GM19023 (cell line): ENCODE data around the gene CTDSPL2.
"Not testable (repeated sequence)": the region's sequence is repeated elsewhere in the genome, so short reads cannot be mapped to it uniquely, and the experiment has no call there.

Experiments used
- ATAC-seq: cut with Tn5 transposase; IDR thresholded peaks from one replicate; pipeline ENCODE4 v1.9.1; 2021; ENCODE audit warnings: mild to moderate bottlenecking, moderate library complexity; ENCODE audit not compliant: unreplicated experiment

Gene CTDSPL2

GRCh38 chr15:44536962-44537734, 109.7 kb downstream of the CTDSPL2 start, which contains the start of gene EIF3J:
Gene EIF3J (plus strand): TSS chr15:44537147. CDS start chr15:44537195, 48 bp downstream.
- peak; percentile 89 for ATAC-seq

- no peak for ATAC-seq
Observed at GRCh38 chr15:44537735-44538240, 110.4 kb downstream of the CTDSPL2 start.

- no peak for ATAC-seq
Observed at GRCh38 chr15:44541282-44541958, 114.0 kb downstream of the CTDSPL2 start.

- ATAC-seq, result no peak
Observed at GRCh38 chr15:44542596-44542995, 115.2 kb downstream of the CTDSPL2 start.

- not testable (repeated sequence) for ATAC-seq
Observed at GRCh38 chr15:44544745-44545144, 117.3 kb downstream of the CTDSPL2 start.

GRCh38 chr15:44545913-44546802, 118.7 kb downstream of the CTDSPL2 start:
- no peak for ATAC-seq

GRCh38 chr15:44549152-44549551, 121.7 kb downstream of the CTDSPL2 start:
- ATAC-seq, result not testable (repeated sequence)

- ATAC-seq, result no peak
Observed at GRCh38 chr15:44550256-44550655, 122.8 kb downstream of the CTDSPL2 start.

- ATAC-seq, result no peak
Observed at GRCh38 chr15:44550734-44551133, 123.3 kb downstream of the CTDSPL2 start.

GRCh38 chr15:44554934-44555723, 127.7 kb downstream of the CTDSPL2 start:
- no peak for ATAC-seq

- not testable (repeated sequence) for ATAC-seq
Observed at GRCh38 chr15:44560926-44561325, 133.5 kb downstream of the CTDSPL2 start.

- ATAC-seq, result no peak
Observed at GRCh38 chr15:44565387-44566154, 138.1 kb downstream of the CTDSPL2 start.

- no peak for ATAC-seq
Observed at GRCh38 chr15:44566155-44566540, 138.7 kb downstream of the CTDSPL2 start.

- no peak for ATAC-seq
Observed at GRCh38 chr15:44568338-44568737, 140.9 kb downstream of the CTDSPL2 start.

- ATAC-seq, result no peak
Observed at GRCh38 chr15:44569316-44569715, 141.9 kb downstream of the CTDSPL2 start.

GRCh38 chr15:44570361-44570760, 142.9 kb downstream of the CTDSPL2 start:
- ATAC-seq, result no peak

GRCh38 chr15:44573386-44573785, 146.0 kb downstream of the CTDSPL2 start:
- no peak for ATAC-seq

- no peak for ATAC-seq
Observed at GRCh38 chr15:44574734-44575133, 147.3 kb downstream of the CTDSPL2 start.
